Lower lobe of right lung (tissue), 2 donors: ENCODE measurements around the gene DCTN2. TPM values are rescaled to one million over a fixed set of nuclear protein-coding genes. Genes with fewer than 3 reads are reported as not detected.

Experiments used
- ATAC-seq, 2 donors: fragments of 200-7000 bp; cut with Tn5 transposase; one replicate each; pipeline ENCODE4 v1.9.1; 2020 to 2022; ENCODE audit warnings: mild to moderate bottlenecking in 2 of 2, moderate library complexity in 2 of 2
- DNase-seq: peaks from one replicate; pipeline ENCODE4 v3.0.0-alpha.2; 2020
- H3K27ac ChIP-seq: fragments of 200-600 bp; one replicate; pipeline ENCODE4 v1.8.0; 2022
- H3K27me3 ChIP-seq: fragments of 200-600 bp; one replicate; pipeline ENCODE4 v1.8.0; 2022; ENCODE audit warnings: low read depth
- H3K36me3 ChIP-seq: fragments of 200-600 bp; one replicate; pipeline ENCODE4 v1.8.0; 2022; ENCODE audit warnings: mild to moderate bottlenecking
- H3K4me1 ChIP-seq: fragments of 200-600 bp; one replicate; pipeline ENCODE4 v1.8.0; 2022
- H3K4me3 ChIP-seq: fragments of 200-600 bp; one replicate; pipeline ENCODE4 v1.8.0; 2022; ENCODE audit warnings: mild to moderate bottlenecking
- H3K9me3 ChIP-seq: fragments of 200-600 bp; one replicate; pipeline ENCODE4 v1.8.0; 2022
- CTCF ChIP-seq: fragments of 200-600 bp; IDR thresholded peaks from one replicate; pipeline ENCODE4 v1.8.0; 2022; ENCODE audit warnings: antibody characterized with exemption, mild to moderate bottlenecking
- intact Hi-C: fragments of 100-400 bp; cut with DNase I; formaldehyde crosslinking; loops from one replicate; pipeline ENCODE4 v1.11.0; 2022
- total RNA-seq: library from RNA; stranded (reverse); fragmentation: NEBNext Ultra II Directional; extraction: Animal tissue kit (Norgen Biotek cat#: 25700); gene quantifications from one replicate; pipeline ENCODE4 v1.2.1, GENCODE V29; 2021
- donor health status: DM: no; HTN: yes; CAD: no; lungs with severe emphysema.

DCTN2 gene
- total RNA-seq, 1 donor from 2014 or later = 88.3 TPM

DNA sequence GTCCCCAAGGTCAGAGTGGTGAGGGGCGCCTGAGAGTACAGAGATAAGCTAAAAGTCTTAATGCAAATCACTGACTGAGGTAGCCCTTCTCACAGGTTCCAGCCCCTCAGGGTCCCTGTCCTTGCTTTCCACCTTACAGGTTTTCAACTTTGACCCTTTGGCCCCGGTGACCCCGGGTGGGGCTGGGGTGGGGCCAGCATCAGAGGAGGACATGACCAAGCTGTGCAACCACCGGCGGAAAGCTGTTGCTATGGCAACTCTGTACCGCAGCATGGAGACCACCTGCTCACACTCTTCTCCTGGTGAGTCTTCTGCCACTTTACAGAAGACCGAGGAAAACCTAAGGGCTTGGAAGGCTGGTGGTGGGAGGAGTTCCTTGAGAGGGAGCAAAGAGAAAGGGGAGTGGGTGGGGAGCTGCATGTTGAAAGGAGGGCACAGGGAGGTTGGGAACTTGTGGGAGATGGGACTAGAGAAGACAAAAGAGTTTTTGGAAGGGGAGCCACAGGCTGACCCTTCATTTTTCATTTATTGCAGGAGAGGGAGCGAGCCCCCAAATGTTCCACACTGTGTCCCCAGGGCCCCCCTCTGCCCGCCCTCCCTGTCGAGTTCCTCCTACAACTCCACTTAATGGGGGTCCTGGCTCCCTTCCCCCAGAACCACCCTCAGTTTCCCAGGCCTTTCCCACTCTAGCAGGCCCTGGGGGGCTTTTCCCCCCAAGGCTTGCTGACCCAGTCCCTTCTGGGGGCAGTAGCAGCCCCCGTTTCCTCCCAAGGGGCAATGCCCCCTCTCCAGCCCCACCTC is 22.0 kb downstream of the DCTN2 start:
- DNase-seq = no peak
- TF ChIP-seq CTCF = no peak
- H3K9me3 ChIP-seq = no peaks in the 10 kb centered on the region
- no peaks in the 10 kb centered on the region for H3K27me3 ChIP-seq
- H3K36me3 ChIP-seq = peaks cover 60% of the 10 kb centered on the region
- peaks cover 35% of the 10 kb centered on the region for H3K4me1 ChIP-seq
- intact Hi-C loops = no loop called here
- no peak overlapping the region for H3K27ac ChIP-seq
- ATAC-seq = no peak
- no peak overlapping the region for H3K4me3 ChIP-seq

DNA sequence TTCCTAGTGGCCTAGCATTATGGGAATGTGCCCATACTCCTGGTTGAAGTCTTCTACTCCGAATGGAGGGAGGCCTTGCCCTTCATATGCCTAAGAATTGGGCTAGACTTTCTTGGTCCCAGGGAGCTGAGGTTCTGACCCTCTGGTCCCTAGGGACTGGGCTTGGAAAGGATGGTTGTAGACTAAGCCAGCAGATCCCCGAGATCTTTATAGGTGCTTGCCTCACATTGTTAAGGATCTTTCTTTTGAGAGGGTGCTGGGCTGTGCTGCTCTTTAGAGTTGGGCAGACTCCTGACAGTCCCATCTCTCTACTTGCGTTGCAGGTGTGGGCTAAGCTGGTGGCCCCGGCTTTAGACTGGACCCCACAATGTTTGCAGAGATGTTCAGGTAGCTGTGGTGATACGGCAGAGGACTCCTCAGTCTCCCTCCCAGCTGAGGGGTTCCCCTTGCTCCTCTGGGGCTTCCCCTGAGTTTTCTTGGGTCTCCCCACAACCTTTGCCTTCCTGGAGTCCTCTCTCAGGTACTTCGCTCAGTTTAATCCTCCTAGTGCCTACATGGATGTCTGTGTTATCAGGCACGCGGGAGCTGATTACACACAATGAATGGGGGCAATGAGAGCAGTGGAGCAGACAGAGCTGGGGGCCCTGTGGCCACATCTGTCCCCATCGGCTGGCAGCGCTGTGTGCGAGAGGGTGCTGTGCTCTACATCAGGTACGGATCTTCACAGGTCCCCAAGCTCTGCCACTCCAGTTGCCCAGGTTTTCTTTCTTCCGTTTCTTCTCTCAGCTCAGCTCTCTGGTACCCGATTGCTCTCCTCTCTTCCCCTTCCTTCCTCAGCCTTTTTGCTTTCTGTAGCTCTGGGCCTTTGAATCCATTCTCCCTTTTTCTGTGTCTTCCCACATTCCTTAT is 23.0 kb downstream of the DCTN2 start:
- Histone ChIP-seq H3K36me3 (peaks cover 50% of the 10 kb centered on the region), H3K4me3 (peak overlapping the region; percentile 90), H3K4me1 (peaks cover 41% of the 10 kb centered on the region), H3K9me3 (no peaks in the 10 kb centered on the region), H3K27ac (peak overlapping the region; percentile 97), H3K27me3 (no peaks in the 10 kb centered on the region)
- ATAC-seq = no peak
- no peak for DNase-seq
- intact Hi-C loops = no loop called here
- no peak for TF ChIP-seq CTCF

DNA sequence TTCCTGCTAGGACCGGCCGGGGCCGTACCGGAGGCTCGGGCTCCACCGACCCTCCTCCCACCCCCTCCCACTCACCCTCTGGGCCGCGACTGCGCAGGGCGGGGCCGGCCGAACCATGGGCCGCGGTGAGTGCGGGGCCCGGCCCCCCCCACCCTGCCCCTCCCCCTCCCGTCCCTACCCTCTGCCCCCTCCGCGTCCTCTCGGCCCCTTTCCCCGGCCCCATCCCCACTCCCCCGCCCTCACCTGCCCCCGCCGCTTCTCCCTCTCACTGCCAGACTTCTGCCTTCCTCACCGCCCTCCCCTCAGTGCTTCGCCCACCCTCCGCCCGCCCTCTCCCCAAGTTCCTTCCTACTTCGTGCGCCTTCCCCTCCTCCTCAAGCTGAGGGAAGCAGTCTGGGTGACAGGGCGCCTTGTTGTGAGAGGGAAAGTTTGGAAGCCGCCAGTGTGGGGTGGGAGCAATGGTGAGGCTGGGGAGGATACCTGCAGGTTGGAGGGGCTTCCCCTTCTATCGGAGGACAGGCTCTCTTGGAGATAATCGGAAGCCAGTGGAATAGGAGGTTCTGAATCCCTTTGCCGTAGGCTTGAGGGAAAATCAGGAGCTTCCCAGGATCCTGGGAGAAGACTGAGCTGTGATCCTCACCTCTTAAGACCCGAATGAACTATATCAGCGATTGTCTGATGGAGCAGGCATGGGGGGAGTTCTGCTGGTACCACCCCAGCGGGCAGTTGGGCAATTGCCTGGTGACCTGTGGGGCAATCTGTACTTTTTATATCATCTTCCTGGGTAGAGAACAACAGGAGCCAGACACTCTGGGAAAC is 23.9 kb downstream of the DCTN2 start:
- ATAC-seq = peak; percentile 2 to 13
- peak overlapping the region; percentile 97 for H3K27ac ChIP-seq
- H3K4me3 ChIP-seq = peak overlapping the region; percentile 90
- H3K9me3 ChIP-seq = no peaks in the 10 kb centered on the region
- peaks cover 49% of the 10 kb centered on the region for H3K4me1 ChIP-seq
- peak; percentile 86 for DNase-seq
- no peak for TF ChIP-seq CTCF
- peaks cover 42% of the 10 kb centered on the region for H3K36me3 ChIP-seq
- H3K27me3 ChIP-seq = no peaks in the 10 kb centered on the region
- intact Hi-C loops = no loop called here

DNA sequence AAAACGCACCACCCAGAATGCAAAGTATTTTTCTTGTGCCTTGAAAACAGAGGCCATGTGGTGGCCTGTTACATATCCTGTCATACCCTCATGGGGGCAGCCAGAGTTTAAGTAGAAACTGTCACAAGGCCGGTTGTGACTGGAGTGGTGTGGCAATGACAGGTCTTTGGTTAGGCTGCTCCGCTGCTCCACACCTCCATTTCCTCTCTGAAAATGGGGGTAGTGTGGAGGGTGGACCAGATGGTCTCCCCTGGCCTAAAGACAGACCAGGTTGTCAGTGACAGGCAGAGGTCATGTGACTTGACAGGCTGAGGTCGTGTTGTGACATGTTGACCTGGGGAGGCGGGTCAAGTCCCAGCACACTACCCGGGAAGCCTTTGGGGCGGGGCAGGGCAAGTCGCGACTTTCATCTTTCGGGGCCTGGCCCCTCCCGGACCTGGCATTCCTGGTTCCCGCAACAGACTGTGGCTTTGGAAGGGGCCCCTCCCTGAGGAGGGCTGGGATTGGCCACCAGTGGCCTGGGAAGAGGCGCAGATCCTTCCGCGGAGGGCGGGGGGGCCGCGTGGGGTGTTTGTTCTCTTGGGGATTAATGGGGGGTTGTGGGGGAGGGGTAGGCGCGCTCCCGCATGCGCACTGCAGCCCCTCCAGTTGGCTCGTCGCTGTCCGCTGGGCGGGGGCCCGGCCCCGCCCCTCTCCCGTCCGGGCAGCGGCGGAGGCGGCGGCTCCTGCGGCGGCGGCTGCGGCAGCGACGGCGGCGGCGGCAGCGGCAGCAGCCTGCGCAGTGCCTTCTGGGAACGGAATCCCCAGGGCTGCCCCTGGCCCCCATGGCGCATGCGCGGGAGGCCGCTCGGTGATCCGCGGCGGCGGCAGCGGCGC is 24.7 kb downstream of the DCTN2 start, which contains the start of gene MBD6:
TSS of gene MBD6 (plus strand) at position 814 of the 876 bp plus-strand sequence. CDS start 1,480 bp downstream, outside the sequence.
- no peaks in the 10 kb centered on the region for H3K27me3 ChIP-seq
- H3K9me3 ChIP-seq = no peaks in the 10 kb centered on the region
- peak within 1 kb of the TSS; percentile 90 for H3K4me3 ChIP-seq
- no peak for TF ChIP-seq CTCF
- ATAC-seq = peak; percentile 65 to 72
- peaks cover 42% of the 10 kb centered on the region for H3K36me3 ChIP-seq
- peak; percentile 96 for DNase-seq
- peak within 1 kb of the TSS; percentile 97 for H3K27ac ChIP-seq
- intact Hi-C loops = no loop called here
- H3K4me1 ChIP-seq = peaks cover 58% of the 10 kb centered on the region
